ENCODE measurements around the gene UBIAD1. TPM values are rescaled to one million over a fixed set of nuclear protein-coding genes. Genes with fewer than 3 reads are reported as not detected.

UBIAD1 gene
- total and polyA plus RNA-seq, 2 of the 13 experiments (the other 11 are each of a cell fraction or from before 2014, with no cell fraction given) = 16.9 to 20.4 TPM

DNA sequence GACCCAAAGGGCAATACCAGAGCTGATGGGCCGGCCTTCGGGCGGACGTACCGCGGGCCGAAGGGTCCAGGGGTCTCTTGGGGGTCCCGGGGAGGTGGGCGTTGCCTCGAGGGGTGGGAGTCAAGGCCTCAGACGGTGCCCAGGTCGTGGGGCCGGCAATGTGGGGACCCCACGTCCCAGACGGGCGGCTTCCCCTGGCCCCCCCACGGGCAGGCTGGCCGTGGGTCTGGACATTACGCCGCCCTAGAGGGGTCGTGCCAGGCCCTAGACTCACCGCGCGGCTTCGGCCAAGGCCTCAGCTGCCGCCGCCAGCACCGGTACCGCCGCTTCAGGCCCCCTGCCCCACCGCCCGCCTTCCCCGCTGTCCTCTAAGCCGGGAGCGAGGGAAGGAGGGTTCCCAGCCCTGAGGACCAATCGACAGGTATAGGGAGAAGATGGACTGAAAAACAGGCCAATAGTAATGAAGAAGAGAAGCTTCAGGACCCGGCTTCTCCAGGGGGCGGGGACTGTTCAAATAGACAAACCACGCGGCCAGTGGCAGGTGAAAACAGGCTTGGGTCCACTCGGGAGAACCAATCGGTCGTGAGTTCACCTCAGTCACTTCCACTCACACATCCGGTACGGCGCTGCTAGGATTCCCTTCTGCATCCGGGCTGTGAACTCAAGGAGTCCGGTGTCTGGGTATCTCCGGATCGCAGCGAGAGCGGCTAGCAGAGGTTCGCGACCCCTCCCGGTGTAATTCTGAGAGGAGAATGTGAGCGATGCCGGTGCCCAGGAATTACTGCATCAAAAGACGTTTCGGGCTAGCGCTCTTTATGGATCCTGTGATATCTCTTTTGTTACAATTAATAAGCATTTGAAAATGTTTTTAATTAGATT lies 10.6 kb upstream of the UBIAD1 start, which contains the start of gene MTOR (continued):
- TF ChIP-seq, protein P1, sequence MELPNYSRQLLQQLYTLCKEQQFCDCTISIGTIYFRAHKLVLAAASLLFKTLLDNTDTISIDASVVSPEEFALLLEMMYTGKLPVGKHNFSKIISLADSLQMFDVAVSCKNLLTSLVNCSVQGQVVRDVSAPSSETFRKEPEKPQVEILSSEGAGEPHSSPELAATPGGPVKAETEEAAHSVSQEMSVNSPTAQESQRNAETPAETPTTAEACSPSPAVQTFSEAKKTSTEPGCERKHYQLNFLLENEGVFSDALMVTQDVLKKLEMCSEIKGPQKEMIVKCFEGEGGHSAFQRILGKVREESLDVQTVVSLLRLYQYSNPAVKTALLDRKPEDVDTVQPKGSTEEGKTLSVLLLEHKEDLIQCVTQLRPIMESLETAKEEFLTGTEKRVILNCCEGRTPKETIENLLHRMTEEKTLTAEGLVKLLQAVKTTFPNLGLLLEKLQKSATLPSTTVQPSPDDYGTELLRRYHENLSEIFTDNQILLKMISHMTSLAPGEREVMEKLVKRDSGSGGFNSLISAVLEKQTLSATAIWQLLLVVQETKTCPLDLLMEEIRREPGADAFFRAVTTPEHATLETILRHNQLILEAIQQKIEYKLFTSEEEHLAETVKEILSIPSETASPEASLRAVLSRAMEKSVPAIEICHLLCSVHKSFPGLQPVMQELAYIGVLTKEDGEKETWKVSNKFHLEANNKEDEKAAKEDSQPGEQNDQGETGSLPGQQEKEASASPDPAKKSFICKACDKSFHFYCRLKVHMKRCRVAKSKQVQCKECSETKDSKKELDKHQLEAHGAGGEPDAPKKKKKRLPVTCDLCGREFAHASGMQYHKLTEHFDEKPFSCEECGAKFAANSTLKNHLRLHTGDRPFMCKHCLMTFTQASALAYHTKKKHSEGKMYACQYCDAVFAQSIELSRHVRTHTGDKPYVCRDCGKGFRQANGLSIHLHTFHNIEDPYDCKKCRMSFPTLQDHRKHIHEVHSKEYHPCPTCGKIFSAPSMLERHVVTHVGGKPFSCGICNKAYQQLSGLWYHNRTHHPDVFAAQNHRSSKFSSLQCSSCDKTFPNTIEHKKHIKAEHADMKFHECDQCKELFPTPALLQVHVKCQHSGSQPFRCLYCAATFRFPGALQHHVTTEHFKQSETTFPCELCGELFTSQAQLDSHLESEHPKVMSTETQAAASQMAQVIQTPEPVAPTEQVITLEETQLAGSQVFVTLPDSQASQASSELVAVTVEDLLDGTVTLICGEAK (IDR thresholded peaks at IDR 0.05) = peak; percentile 96
- TF ChIP-seq, protein P1 (CRISPR knock-in tag; IDR thresholded peaks at IDR 0.05) = peak; percentile 50; the same call in 1 of the 2 replicates
- TF ChIP-seq ZNF567 (CRISPR knock-in tag; IDR thresholded peaks at IDR 0.05; ENCODE audit: borderline replicate concordance) (no peak), SUZ12 (IDR thresholded peaks at IDR 0.05; ENCODE audit: low read depth, low read length) (no peak), ZNF329 (CRISPR knock-in tag; IDR thresholded peaks at IDR 0.05; ENCODE audit: low read depth) (no peak), PLRG1 (conservative IDR thresholded peaks at IDR 0.05) (no peak), CENPX (CRISPR knock-in tag; IDR thresholded peaks at IDR 0.05) (no peak), ZNF30 (CRISPR knock-in tag; IDR thresholded peaks at IDR 0.05) (no peak), GATAD2A (CRISPR knock-in tag; IDR thresholded peaks at IDR 0.05) (peak; percentile 35; the same call in 1 of the 2 replicates), NPAS2 (CRISPR knock-in tag; IDR thresholded peaks at IDR 0.05; ENCODE audit: borderline replicate concordance) (no peak), ZNF430 (CRISPR knock-in tag; IDR thresholded peaks at IDR 0.05) (no peak)
- TF ChIP-seq, protein P2, sequence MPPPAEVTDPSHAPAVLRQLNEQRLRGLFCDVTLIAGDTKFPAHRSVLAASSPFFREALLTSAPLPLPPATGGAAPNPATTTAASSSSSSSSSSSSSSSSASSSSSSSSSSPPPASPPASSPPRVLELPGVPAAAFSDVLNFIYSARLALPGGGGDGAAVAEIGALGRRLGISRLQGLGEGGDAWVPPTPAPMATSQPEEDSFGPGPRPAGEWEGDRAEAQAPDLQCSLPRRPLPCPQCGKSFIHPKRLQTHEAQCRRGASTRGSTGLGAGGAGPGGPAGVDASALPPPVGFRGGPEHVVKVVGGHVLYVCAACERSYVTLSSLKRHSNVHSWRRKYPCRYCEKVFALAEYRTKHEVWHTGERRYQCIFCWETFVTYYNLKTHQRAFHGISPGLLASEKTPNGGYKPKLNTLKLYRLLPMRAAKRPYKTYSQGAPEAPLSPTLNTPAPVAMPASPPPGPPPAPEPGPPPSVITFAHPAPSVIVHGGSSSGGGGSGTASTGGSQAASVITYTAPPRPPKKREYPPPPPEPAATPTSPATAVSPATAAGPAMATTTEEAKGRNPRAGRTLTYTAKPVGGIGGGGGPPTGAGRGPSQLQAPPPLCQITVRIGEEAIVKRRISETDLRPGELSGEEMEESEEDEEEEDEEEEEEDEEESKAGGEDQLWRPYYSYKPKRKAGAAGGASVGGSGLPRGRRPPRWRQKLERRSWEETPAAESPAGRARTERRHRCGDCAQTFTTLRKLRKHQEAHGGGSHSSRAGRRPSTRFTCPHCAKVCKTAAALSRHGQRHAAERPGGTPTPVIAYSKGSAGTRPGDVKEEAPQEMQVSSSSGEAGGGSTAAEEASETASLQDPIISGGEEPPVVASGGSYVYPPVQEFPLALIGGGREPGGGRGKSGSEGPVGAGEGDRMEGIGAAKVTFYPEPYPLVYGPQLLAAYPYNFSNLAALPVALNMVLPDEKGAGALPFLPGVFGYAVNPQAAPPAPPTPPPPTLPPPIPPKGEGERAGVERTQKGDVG (CRISPR knock-in tag; IDR thresholded peaks at IDR 0.05; ENCODE audit: borderline replicate concordance) = no peak
- TF ChIP-seq, protein P3, sequence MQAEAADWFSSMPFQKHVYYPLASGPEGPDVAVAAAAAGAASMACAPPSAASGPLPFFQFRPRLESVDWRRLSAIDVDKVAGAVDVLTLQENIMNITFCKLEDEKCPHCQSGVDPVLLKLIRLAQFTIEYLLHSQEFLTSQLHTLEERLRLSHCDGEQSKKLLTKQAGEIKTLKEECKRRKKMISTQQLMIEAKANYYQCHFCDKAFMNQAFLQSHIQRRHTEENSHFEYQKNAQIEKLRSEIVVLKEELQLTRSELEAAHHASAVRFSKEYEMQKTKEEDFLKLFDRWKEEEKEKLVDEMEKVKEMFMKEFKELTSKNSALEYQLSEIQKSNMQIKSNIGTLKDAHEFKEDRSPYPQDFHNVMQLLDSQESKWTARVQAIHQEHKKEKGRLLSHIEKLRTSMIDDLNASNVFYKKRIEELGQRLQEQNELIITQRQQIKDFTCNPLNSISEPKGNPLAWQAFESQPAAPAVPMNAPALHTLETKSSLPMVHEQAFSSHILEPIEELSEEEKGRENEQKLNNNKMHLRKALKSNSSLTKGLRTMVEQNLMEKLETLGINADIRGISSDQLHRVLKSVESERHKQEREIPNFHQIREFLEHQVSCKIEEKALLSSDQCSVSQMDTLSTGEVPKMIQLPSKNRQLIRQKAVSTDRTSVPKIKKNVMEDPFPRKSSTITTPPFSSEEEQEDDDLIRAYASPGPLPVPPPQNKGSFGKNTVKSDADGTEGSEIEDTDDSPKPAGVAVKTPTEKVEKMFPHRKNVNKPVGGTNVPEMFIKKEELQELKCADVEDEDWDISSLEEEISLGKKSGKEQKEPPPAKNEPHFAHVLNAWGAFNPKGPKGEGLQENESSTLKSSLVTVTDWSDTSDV (CRISPR knock-in tag; IDR thresholded peaks at IDR 0.05) = peak; percentile 71; the same call in 1 of the 2 replicates

Data from HepG2 (cell line).